ENCODE measurements around the gene ABL2. TPM values are rescaled to one million over a fixed set of nuclear protein-coding genes. Genes with fewer than 3 reads are reported as not detected.

Gene ABL2
- polyA plus RNA-seq, 2 of the 4 experiments (the other 2 are of a cell fraction) = 12.4 TPM

- TF ChIP-seq, protein P1, sequence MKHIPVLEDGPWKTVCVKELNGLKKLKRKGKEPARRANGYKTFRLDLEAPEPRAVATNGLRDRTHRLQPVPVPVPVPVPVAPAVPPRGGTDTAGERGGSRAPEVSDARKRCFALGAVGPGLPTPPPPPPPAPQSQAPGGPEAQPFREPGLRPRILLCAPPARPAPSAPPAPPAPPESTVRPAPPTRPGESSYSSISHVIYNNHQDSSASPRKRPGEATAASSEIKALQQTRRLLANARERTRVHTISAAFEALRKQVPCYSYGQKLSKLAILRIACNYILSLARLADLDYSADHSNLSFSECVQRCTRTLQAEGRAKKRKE (CRISPR knock-in tag; IDR thresholded peaks at IDR 0.05; ENCODE audit: low read depth) = no peak
- TF ChIP-seq HOXA7 (CRISPR knock-in tag; IDR thresholded peaks at IDR 0.05) (no peak), ZC3H11A (IDR thresholded peaks at IDR 0.05) (no peak), CHD4 (IDR thresholded peaks at IDR 0.05; ENCODE audit: borderline replicate concordance) (no peak)
These were observed 84.0 kb downstream of the ABL2 start (continued) for GRCh38 chr1:179145521-179145920.

DNA sequence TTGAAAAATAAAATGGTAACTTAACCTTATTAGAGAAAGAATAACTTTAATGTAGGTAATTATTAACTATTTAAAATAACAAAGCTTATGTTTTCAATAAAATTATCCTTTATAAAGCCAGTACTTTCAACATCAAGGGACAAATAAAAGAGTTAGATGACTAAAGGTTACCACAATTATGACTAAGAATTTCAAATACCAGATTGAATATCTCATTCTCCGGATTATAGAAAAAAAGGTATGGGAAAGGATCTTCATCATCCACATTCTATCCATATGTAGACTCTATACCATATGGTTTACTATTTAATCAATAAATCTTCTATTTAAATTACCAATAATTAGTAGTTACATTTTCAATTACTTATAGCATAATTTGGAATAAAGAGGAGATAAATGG, 84.9 kb downstream of the ABL2 start:
- Histone ChIP-seq H3K4me1 (peaks cover 40% of the 10 kb centered on the region), H3K9me3 (no peaks in the 10 kb centered on the region), H3K27ac (peak overlapping the region in 1 of 2 experiments; percentile 59; a peak in 1 of 6 replicates), H3K4me2 (peak overlapping the region; percentile 72; the same call in 1 of the 3 replicates), H3K4me3 (no peak overlapping the region)
- POLR2A ChIA-PET = no interaction called here
- WGBS (ENCODE audit: missing lambda C conversion rate) = 14% methylated on average over 1 of the region's 1 CpG
- TF ChIP-seq JUN (IDR thresholded peaks at IDR 0.05) = no peak
- no peak for TF ChIP-seq HEYL (CRISPR knock-in tag; IDR thresholded peaks at IDR 0.05)
- no peak for TF ChIP-seq CEBPB (IDR thresholded peaks at IDR 0.05)
- no peak for TF ChIP-seq RCOR1 (IDR thresholded peaks at IDR 0.05; ENCODE audit: low read depth, low read length)
- no peak for TF ChIP-seq ZSCAN20 (CRISPR knock-in tag; IDR thresholded peaks at IDR 0.05)
- no peak for TF ChIP-seq CBX2 (IDR thresholded peaks at IDR 0.05; ENCODE audit: borderline replicate concordance, low read depth)
- TF ChIP-seq, protein P2, sequence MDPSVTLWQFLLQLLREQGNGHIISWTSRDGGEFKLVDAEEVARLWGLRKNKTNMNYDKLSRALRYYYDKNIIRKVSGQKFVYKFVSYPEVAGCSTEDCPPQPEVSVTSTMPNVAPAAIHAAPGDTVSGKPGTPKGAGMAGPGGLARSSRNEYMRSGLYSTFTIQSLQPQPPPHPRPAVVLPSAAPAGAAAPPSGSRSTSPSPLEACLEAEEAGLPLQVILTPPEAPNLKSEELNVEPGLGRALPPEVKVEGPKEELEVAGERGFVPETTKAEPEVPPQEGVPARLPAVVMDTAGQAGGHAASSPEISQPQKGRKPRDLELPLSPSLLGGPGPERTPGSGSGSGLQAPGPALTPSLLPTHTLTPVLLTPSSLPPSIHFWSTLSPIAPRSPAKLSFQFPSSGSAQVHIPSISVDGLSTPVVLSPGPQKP (IDR thresholded peaks at IDR 0.05; ENCODE audit: low read depth, low read length) = no peak
- no peak for TF ChIP-seq JUNB (IDR thresholded peaks at IDR 0.05)
- TF ChIP-seq SREBF2 (IDR thresholded peaks at IDR 0.05) = no peak
- TF ChIP-seq HMGXB4 (CRISPR knock-in tag; IDR thresholded peaks at IDR 0.05; ENCODE audit: borderline replicate concordance) = no peak
- no peak for TF ChIP-seq PBX3 (IDR thresholded peaks at IDR 0.05)
- no peak for TF ChIP-seq CTCF (IDR thresholded peaks at IDR 0.05)
- TF ChIP-seq ZC3H11A (IDR thresholded peaks at IDR 0.05) = no peak
- TF ChIP-seq GATA3 (IDR thresholded peaks at IDR 0.05; ENCODE audit: borderline replicate concordance) = no peak
- CTCF ChIA-PET = no interaction called here
- DNase-seq (ENCODE audit: low read depth in 1 of 2, low spot score in 1 of 2) = no peak
- ATAC-seq = no peak
- FAIRE-seq = no peak

GRCh38 chr1:179143322-179143721, 86.2 kb downstream of the ABL2 start:
- POLR2A ChIA-PET = interaction anchor here (0.6 to 1.2 kb wide), 3 partner anchors 16 to 23 kb away, joined by 3 read pairs; no protein-coding TSS in a partner anchor
- peak; percentile 64 to 78; a peak in 5 of 6 replicates for ATAC-seq

More at GRCh38 chr1:179143322-179143721, 86.2 kb downstream of the ABL2 start:
- Histone ChIP-seq H3K4me3 (peak overlapping the region; percentile 39; the same call in 2 of the 3 replicates), H3K4me1 (peaks cover 41% of the 10 kb centered on the region), H3K27ac (peak overlapping the region; percentile 59 to 82), H3K4me2 (peak overlapping the region; percentile 72), H3K9me3 (no peaks in the 10 kb centered on the region)
- WGBS (ENCODE audit: missing lambda C conversion rate) = 23% methylated on average over 3 of the region's 3 CpGs
- TF ChIP-seq CEBPB (IDR thresholded peaks at IDR 0.05) = peak in 1 of 2 experiments; percentile 19; a peak in 1 of 4 replicates
- TF ChIP-seq CHD2 (IDR thresholded peaks at IDR 0.05; ENCODE audit: low read length, partially characterized antibody) = no peak
- peak; percentile 53; the same call in 1 of the 2 replicates for TF ChIP-seq FOSL2 (IDR thresholded peaks at IDR 0.05)
- TF ChIP-seq FOSL2 (CRISPR knock-in tag; IDR thresholded peaks at IDR 0.05) = peak; percentile 64
- peak; percentile 27; the same call in 1 of the 2 replicates for TF ChIP-seq GATA3 (IDR thresholded peaks at IDR 0.05; ENCODE audit: borderline replicate concordance)
- TF ChIP-seq JUNB (IDR thresholded peaks at IDR 0.05) = peak; percentile 44
- peak in 1 of 2 experiments; percentile 71 for DNase-seq (ENCODE audit: low read depth in 1 of 2, low spot score in 1 of 2)
- FAIRE-seq = peak; percentile 18
- CTCF ChIA-PET = interaction anchor here (2.6 kb wide), 1 partner anchor 22 kb away, joined by 15 read pairs; no protein-coding TSS in a partner anchor

Data from A549 (cell line).